HCT116 (cell line): ENCODE results near the gene PCCA. TPM values are rescaled to one million over a fixed set of nuclear protein-coding genes. Genes with fewer than 3 reads are reported as not detected.

Source experiments
- ATAC-seq: fragments of 200-7000 bp; cut with Tn5 transposase; 2 replicates; pipeline ENCODE4 v1.9.1; 2020; ENCODE audit warnings: mild to moderate bottlenecking, moderate library complexity
- BruUV-seq: library from RNA; stranded (reverse); fragments of 400-500 nt; replicated peaks from 2 replicates; lab custom pipeline; 2021; lab: Mats Ljungman, UMichigan
- CTCF ChIA-PET: fragments of 300-600 bp; sonication (Branson Sonifier 250); formaldehyde crosslinking; loops from one replicate; lab custom pipeline; 2021; ENCODE audit warnings: antibody characterized with exemption; lab: Charles Lee
- POLR2A ChIA-PET: fragments of 300-600, 350-600 bp; sonication (Branson Sonifier 250); formaldehyde crosslinking; loops from one replicate; lab custom pipeline; 2021; ENCODE audit warnings: antibody characterized with exemption; lab: Charles Lee
- RAD21 ChIA-PET, 2 experiments: fragments of 300-600 bp; sonication (Branson Sonifier 250); formaldehyde crosslinking; loops; one replicate each; lab custom pipeline; 2023; ENCODE audit warnings: low total read pairs in 2 of 2; ENCODE audit not compliant: uncharacterized antibody in 2 of 2, unreplicated experiment in 2 of 2, low non-redundant PET in 1 of 2; lab: Charles Lee
- DNase-seq: peaks from one replicate; pipeline ENCODE4 v3.0.0-alpha.2; 2010; ENCODE audit warnings: low read depth, low spot score
- H2AFZ ChIP-seq: fragments of 200-600 bp; shearing (Covaris generic), sonication (generic); 2 replicates; pipeline ENCODE4 v1.6.1; 2017; ENCODE audit warnings: low read depth, mixed run types, mixed read lengths, antibody characterized with exemption, low read length; ENCODE audit not compliant: poor library complexity, severe bottlenecking
- H3K27ac ChIP-seq: 2 replicates; pipeline ENCODE4 v1.5.1; 2012; ENCODE audit warnings: low read depth, low read length
- H3K27me3 ChIP-seq: fragments of 200-600 bp; sonication (generic); 2 replicates; pipeline ENCODE4 v1.6.1; 2016; ENCODE audit warnings: mixed run types, low read length, mixed read lengths; ENCODE audit not compliant: insufficient read depth
- H3K36me3 ChIP-seq, 2 experiments: fragments of 200-500 bp in 1 of 2; fragments of 200-600 bp in 1 of 2; sonication (Bioruptor generic) in 1 of 2; sonication (generic) in 1 of 2; 2 replicates each; pipeline versions ENCODE4 v1.5.1 to v1.6.1; 2014 to 2016; ENCODE audit warnings: low read length in 2 of 2, inconsistent platforms in 1 of 2, mixed read lengths in 1 of 2, mixed run types in 1 of 2; ENCODE audit not compliant: insufficient read depth in 2 of 2, control insufficient read depth in 1 of 2
- H3K4me1 ChIP-seq, 2 experiments: fragments of 200-600 bp in 1 of 2; sonication (generic) in 1 of 2; 2 replicates each; pipeline versions ENCODE4 v1.5.1 to v1.6.1; 2012 to 2017; ENCODE audit warnings: low read length in 2 of 2, inconsistent platforms in 1 of 2, mild to moderate bottlenecking in 1 of 2, mixed read lengths in 1 of 2, mixed run types in 1 of 2, moderate library complexity in 1 of 2; ENCODE audit not compliant: insufficient read depth in 2 of 2, control insufficient read depth in 1 of 2
- H3K4me2 ChIP-seq: fragments of 200-600 bp; sonication (generic); 2 replicates; pipeline ENCODE4 v1.6.1; 2017; ENCODE audit warnings: mixed run types, low read length, mixed read lengths
- H3K4me3 ChIP-seq, 2 experiments: fragments of 200-600 bp in 1 of 2; sonication (generic) in 1 of 2; replicated peaks in 1 of 2; 2 replicates each; pipeline ENCODE4 v1.5.1; 2011 to 2016; ENCODE audit warnings: low read length in 2 of 2, control low read depth in 1 of 2, low read depth in 1 of 2, mild to moderate bottlenecking in 1 of 2, mixed read lengths in 1 of 2, mixed run types in 1 of 2
- H3K79me2 ChIP-seq: fragments of 200-600 bp; sonication (generic); 2 replicates; pipeline ENCODE4 v1.6.1; 2017; ENCODE audit warnings: mild to moderate bottlenecking, mixed run types, low read length, moderate library complexity, mixed read lengths; ENCODE audit not compliant: insufficient read depth
- H3K9ac ChIP-seq: fragments of 200-600 bp; sonication (generic); 2 replicates; pipeline ENCODE4 v1.6.1; 2016; ENCODE audit warnings: low read length, mixed read lengths
- H3K9me2 ChIP-seq: fragments of 200-600 bp; sonication (generic), shearing (Covaris generic); 2 replicates; pipeline ENCODE4 v1.6.1; 2017; ENCODE audit warnings: mixed run types, mild to moderate bottlenecking, moderate library complexity; ENCODE audit not compliant: insufficient read depth
- H3K9me3 ChIP-seq, 2 experiments: fragments of 200-500 bp in 1 of 2; fragments of 200-600 bp in 1 of 2; sonication (Bioruptor generic) in 1 of 2; sonication (generic) in 1 of 2; 2 replicates each; pipeline ENCODE4 v1.6.1; 2014 to 2017; ENCODE audit warnings: low read length in 2 of 2, mixed read lengths in 2 of 2, inconsistent platforms in 1 of 2, low read depth in 1 of 2, mild to moderate bottlenecking in 1 of 2, mixed run types in 1 of 2, moderate library complexity in 1 of 2; ENCODE audit not compliant: control insufficient read depth in 1 of 2, insufficient read depth in 1 of 2
- H4K20me1 ChIP-seq: fragments of 200-600 bp; sonication (generic), shearing (Covaris generic); 2 replicates; pipeline ENCODE4 v1.6.1; 2017; ENCODE audit warnings: mixed run types, mild to moderate bottlenecking, moderate library complexity; ENCODE audit not compliant: insufficient read depth
- CEBPB ChIP-seq: IDR thresholded peaks from 2 replicates; pipeline ENCODE4 v1.6.1; 2012; ENCODE audit warnings: low read depth
- CTCF ChIP-seq, 3 experiments: fragments of 200-600 bp in 1 of 3; sonication (generic) in 1 of 3; IDR thresholded peaks in 2 of 3; conservative IDR thresholded peaks in 1 of 3; 2 replicates each; pipeline ENCODE4 v1.5.1; 2012 to 2017; ENCODE audit warnings: low read depth in 2 of 3, low read length in 2 of 3, antibody characterized with exemption in 1 of 3, borderline replicate concordance in 1 of 3, control low read depth in 1 of 3, mild to moderate bottlenecking in 1 of 3, mixed read lengths in 1 of 3, mixed run types in 1 of 3, moderate library complexity in 1 of 3; ENCODE audit not compliant: insufficient read depth in 1 of 3
- EGR1 ChIP-seq: IDR thresholded peaks from 2 replicates; pipeline ENCODE4 v1.6.1; 2012; ENCODE audit warnings: low read depth
- ELF1 ChIP-seq: IDR thresholded peaks from 2 replicates; pipeline ENCODE4 v1.6.1; 2012; ENCODE audit warnings: low read depth, borderline replicate concordance
- EZH2 ChIP-seq: fragments of 200-600 bp; sonication (generic); IDR thresholded peaks from 2 replicates; pipeline ENCODE4 v1.6.1; 2017; ENCODE audit warnings: antibody characterized with exemption, mixed run types
- FOSL1 ChIP-seq: IDR thresholded peaks from 2 replicates; pipeline ENCODE4 v1.6.1; 2012; ENCODE audit warnings: low read depth
- MAX ChIP-seq: IDR thresholded peaks from 2 replicates; pipeline ENCODE4 v1.6.1; 2012
- RAD21 ChIP-seq: IDR thresholded peaks from 2 replicates; pipeline ENCODE4 v1.6.1; 2012; ENCODE audit warnings: low read depth, mild to moderate bottlenecking
- SP1 ChIP-seq: IDR thresholded peaks from 2 replicates; pipeline ENCODE4 v1.6.1; 2012; ENCODE audit warnings: low read depth
- ZNF274 ChIP-seq: fragments of 200-500 bp; sonication (Bioruptor generic); IDR thresholded peaks from 2 replicates; pipeline ENCODE4 v1.6.1; 2014; ENCODE audit warnings: mild to moderate bottlenecking, low read depth, low read length, inconsistent platforms
- intact Hi-C: fragments of 100-400 bp; cut with micrococcal nuclease; formaldehyde crosslinking; loops from 2 replicates; pipeline ENCODE4 v1.10.0; 2022
- total RNA-seq: library from RNA; stranded (reverse); gene quantifications from one replicate; pipeline ENCODE4 v1.2.1, GENCODE V29; 2021; ENCODE audit not compliant: unreplicated experiment

The PCCA gene
- total RNA-seq, 1 experiment from 2014 or later, result 23.0 TPM

GRCh38 chr13:100458673-100459072, 369.8 kb downstream of the PCCA start:
- H3K9me3 ChIP-seq, result peaks cover 0 to 9% of the 10 kb centered on the region in 2 experiments; a peak in 1 of 4 replicates
- CTCF ChIA-PET, result no interaction called here
- no TSS peak for BruUV-seq
- no peaks in the 10 kb centered on the region for H3K27me3 ChIP-seq
- no peaks in the 10 kb centered on the region for H3K36me3 ChIP-seq
- RAD21 ChIA-PET, result no interaction called here
- H3K9ac ChIP-seq, result no peak overlapping the region
- POLR2A ChIA-PET, result no interaction called here
- H2AFZ ChIP-seq, result no peak overlapping the region
- H3K79me2 ChIP-seq, result no peaks in the 10 kb centered on the region
- H3K4me1 ChIP-seq, result peaks cover 26 to 31% of the 10 kb centered on the region in 2 experiments
- H3K4me2 ChIP-seq, result no peak overlapping the region
- TF ChIP-seq EGR1 (no peak), FOSL1 (no peak), ELF1 (no peak), ZNF274 (no peak), RAD21 (no peak), CTCF (IDR thresholded peaks at IDR 0.05 in 2 of 3, conservative IDR thresholded peaks at IDR 0.05 in 1 of 3; ENCODE audit: borderline replicate concordance in 1 of 3, insufficient read depth in 1 of 3, low read depth in 2 of 3, low read length in 2 of 3) (no peak), EZH2 (no peak), SP1 (no peak), MAX (no peak), CEBPB (no peak)
- no peak for DNase-seq
- no peaks in the 10 kb centered on the region for H4K20me1 ChIP-seq
- intact Hi-C loops, result no loop called here
- no peak overlapping the region for H3K27ac ChIP-seq
- ATAC-seq, result no peak
- no peaks in the 10 kb centered on the region for H3K9me2 ChIP-seq
- H3K4me3 ChIP-seq, result no peak overlapping the region
